ENCODE results near the gene RFWD3. TPM values are rescaled to one million over a fixed set of nuclear protein-coding genes. Genes with fewer than 3 reads are reported as not detected.

Gene RFWD3
- total and polyA plus RNA-seq, 2 donors from 2014 or later: 5.8 to 26.0 TPM

DNA sequence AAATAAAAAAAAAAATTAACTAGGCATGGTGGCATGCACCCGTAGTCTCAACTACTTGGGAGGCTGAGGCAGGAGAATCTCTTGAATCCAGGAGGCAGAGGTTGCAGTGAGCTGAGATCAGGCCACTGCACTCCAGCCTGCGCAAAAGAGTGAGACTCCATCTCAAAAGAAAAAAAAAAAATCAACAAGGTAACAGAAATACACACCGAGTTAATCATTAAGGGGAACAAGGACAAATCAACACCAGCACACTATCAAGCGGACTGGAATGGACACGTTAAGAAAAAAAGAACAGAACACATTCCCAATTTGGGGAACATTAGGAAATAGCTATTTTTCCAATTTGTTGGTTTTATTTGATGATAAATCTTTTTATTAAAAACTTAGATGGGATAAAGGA, 31.4 kb downstream of the RFWD3 start:
- H3K4me3 ChIP-seq (ENCODE audit: low read length in 3 of 3): no peak overlapping the region
- H3K9ac ChIP-seq (ENCODE audit: low read length in 3 of 3): no peak overlapping the region
- peaks cover 0 to 13% (median 6%) of the 10 kb centered on the region in 3 donors for H3K4me1 ChIP-seq (ENCODE audit: control insufficient read depth in 2 of 3, insufficient read depth in 2 of 3, low read depth in 1 of 3, low read length in 3 of 3)
- H3K27ac ChIP-seq (ENCODE audit: low read depth in 2 of 2, low read length in 2 of 2): peak overlapping the region; percentile 26 to 47
- FAIRE-seq: no peak
- TF ChIP-seq, protein P1, sequence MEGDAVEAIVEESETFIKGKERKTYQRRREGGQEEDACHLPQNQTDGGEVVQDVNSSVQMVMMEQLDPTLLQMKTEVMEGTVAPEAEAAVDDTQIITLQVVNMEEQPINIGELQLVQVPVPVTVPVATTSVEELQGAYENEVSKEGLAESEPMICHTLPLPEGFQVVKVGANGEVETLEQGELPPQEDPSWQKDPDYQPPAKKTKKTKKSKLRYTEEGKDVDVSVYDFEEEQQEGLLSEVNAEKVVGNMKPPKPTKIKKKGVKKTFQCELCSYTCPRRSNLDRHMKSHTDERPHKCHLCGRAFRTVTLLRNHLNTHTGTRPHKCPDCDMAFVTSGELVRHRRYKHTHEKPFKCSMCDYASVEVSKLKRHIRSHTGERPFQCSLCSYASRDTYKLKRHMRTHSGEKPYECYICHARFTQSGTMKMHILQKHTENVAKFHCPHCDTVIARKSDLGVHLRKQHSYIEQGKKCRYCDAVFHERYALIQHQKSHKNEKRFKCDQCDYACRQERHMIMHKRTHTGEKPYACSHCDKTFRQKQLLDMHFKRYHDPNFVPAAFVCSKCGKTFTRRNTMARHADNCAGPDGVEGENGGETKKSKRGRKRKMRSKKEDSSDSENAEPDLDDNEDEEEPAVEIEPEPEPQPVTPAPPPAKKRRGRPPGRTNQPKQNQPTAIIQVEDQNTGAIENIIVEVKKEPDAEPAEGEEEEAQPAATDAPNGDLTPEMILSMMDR (IDR thresholded peaks at IDR 0.05; ENCODE audit: borderline replicate concordance, extremely low read depth, insufficient read depth): no peak
- H3K9me3 ChIP-seq (ENCODE audit: control insufficient read depth in 2 of 3, insufficient read depth in 1 of 3, low read length in 3 of 3): no peaks in the 10 kb centered on the region
- peak in 1 of 5 donors; percentile 8 for DNase-seq
- no peaks in the 10 kb centered on the region for H3K27me3 ChIP-seq (ENCODE audit: control insufficient read depth, insufficient read depth, low read length)
- peaks cover 2 to 34% (median 9%) of the 10 kb centered on the region in 3 donors for H3K36me3 ChIP-seq (ENCODE audit: control insufficient read depth in 2 of 3, insufficient read depth in 3 of 3, low read length in 3 of 3)
- intact Hi-C loops (cut with DNase I): no loop called here

DNA sequence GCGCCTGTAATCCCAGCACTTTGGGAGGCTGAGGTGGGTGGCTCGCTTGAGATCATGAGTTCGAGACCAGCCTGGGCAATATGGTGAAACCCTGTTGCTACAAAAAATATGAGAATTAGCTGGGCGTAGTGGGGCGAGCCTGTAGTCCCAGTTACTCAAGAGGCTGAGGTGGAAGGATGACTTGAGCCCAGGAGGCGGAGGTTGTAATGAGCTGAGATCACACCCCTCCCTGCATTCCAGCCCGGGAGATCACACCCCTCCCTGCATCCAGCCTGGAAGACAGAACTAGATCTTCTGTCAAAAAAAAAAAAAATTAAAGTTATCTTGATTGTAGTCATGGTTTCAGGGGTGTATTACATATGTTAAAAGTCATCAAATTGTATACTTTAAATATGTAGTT, 33.0 kb downstream of the RFWD3 start:
- FAIRE-seq (no peak), DNase-seq (no peak)
- Histone ChIP-seq H3K27me3 (ENCODE audit: control insufficient read depth, insufficient read depth, low read length) (no peaks in the 10 kb centered on the region), H3K9ac (ENCODE audit: low read length in 3 of 3) (no peak overlapping the region), H3K36me3 (ENCODE audit: control insufficient read depth in 2 of 3, insufficient read depth in 3 of 3, low read length in 3 of 3) (peaks cover 2 to 38% (median 9%) of the 10 kb centered on the region in 3 donors), H3K27ac (ENCODE audit: low read depth in 2 of 2, low read length in 2 of 2) (no peak overlapping the region), H3K4me1 (ENCODE audit: control insufficient read depth in 2 of 3, insufficient read depth in 2 of 3, low read depth in 1 of 3, low read length in 3 of 3) (peaks cover 0 to 11% (median 6%) of the 10 kb centered on the region in 3 donors), H3K9me3 (ENCODE audit: control insufficient read depth in 2 of 3, insufficient read depth in 1 of 3, low read length in 3 of 3) (no peaks in the 10 kb centered on the region), H3K4me3 (ENCODE audit: low read length in 3 of 3) (no peak overlapping the region)
- TF ChIP-seq, protein P1 (IDR thresholded peaks at IDR 0.05; ENCODE audit: borderline replicate concordance, extremely low read depth, insufficient read depth): no peak
- intact Hi-C loops (cut with DNase I): no loop called here

DNA sequence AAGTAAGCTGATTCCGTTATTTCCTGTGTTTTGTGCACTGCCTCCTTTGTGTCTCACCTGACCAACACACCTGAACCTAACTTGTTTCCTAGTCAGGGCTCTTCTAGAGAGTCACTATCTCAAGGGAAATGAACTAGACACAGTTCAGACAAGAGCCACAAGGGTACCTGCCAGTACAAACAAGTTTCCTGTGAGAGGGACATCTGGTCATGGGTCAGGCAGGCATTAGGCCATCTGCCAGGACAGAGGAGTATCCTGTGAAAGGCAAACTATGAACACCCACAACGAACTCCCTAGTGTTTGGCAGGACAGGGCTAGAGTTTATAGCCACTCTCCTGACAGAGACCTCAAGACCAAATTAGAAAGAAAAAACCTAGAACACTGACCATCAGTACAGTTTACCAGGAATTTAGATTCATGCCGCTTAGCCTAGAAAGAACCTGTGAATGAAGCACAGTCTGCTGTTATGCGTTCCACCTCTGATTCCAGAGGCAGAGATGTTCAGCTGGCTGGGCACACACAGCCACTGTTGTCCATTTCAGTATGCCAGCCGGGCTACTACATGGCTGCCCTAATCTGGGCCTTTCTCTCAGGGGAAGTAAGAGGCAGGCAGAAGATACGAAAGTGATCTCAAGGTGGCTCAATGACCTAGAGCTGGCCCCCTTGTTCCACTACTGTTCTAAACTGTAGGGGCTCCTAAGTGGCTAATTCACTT, 39.0 kb downstream of the RFWD3 start:
- Histone ChIP-seq H3K27me3 (ENCODE audit: control insufficient read depth, insufficient read depth, low read length) (no peaks in the 10 kb centered on the region), H3K36me3 (ENCODE audit: control insufficient read depth in 2 of 3, insufficient read depth in 3 of 3, low read length in 3 of 3) (peaks cover 8 to 41% (median 18%) of the 10 kb centered on the region in 3 donors), H3K9ac (ENCODE audit: low read length in 3 of 3) (peak overlapping the region in 1 of 3 donors; percentile 17), H3K4me3 (ENCODE audit: low read length in 3 of 3) (no peak overlapping the region), H3K27ac (ENCODE audit: low read depth in 2 of 2, low read length in 2 of 2) (peak overlapping the region; percentile 51 to 66), H3K9me3 (ENCODE audit: control insufficient read depth in 2 of 3, insufficient read depth in 1 of 3, low read length in 3 of 3) (no peaks in the 10 kb centered on the region), H3K4me1 (ENCODE audit: control insufficient read depth in 2 of 3, insufficient read depth in 2 of 3, low read depth in 1 of 3, low read length in 3 of 3) (peaks cover 4 to 43% (median 24%) of the 10 kb centered on the region in 3 donors)
- FAIRE-seq (no peak), DNase-seq (peak in 2 of 5 donors; percentile 6 to 27)
- TF ChIP-seq, protein P1 (IDR thresholded peaks at IDR 0.05; ENCODE audit: borderline replicate concordance, extremely low read depth, insufficient read depth): peak; percentile 3
- intact Hi-C loops (cut with DNase I): no loop called here
